NOMO-1 treated with dmso at 0.1 percent for 144 hours (cell line): ENCODE measurements around the gene RNF8.

Experiments
- DNase-seq: peaks from one replicate; lab custom pipeline; 2025; ENCODE audit not compliant: unreplicated experiment; lab: John Stamatoyannopoulos, UW

The RNF8 gene

GRCh38 chr6:37357860-37358259 lies 4.1 kb downstream of the RNF8 start:
- DNase-seq = no peak

DNA sequence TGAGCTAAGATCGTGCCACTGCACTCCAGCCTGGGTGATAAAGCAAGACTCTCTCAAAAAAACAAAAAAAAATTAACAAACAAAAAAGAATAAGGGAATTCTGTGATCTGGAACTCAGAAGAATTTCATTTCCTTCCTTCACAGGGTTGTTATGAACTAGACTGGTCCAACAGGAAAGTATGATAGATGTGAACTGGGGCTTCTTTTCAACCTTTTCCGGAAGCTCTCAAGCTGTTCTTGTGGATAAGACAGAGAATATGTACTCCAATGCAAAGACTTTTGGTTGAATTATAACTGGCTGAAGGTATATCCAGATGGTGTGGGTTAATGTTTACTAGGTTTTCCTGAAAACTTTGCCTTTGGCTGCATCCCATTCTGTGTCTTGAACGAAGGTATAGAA lies 5.3 kb downstream of the RNF8 start:
- DNase-seq = no peak

GRCh38 chr6:37362101-37362828 lies 8.5 kb downstream of the RNF8 start:
- DNase-seq = no peak

DNA sequence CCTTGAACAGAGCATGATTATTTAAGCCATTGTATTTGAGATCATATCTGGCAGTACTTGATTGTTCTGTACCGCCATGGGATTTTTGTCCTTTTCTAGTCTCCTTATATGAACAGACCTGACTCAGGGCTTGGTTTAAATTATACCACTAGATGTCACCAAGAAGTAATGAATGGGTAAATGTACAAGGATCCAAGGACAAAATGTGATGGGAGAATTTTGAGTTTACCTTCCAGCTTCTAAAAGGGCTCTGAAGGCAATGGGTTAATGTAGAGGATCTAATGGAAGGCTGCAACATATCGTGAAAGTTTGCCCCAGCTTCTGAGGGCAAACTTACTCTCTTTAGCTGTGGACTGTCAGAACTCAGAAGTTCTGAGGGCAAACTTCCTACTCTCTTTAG lies 12.0 kb downstream of the RNF8 start:
- DNase-seq = no peak

GRCh38 chr6:37366910-37367309 lies 13.1 kb downstream of the RNF8 start:
- no peak for DNase-seq

DNA sequence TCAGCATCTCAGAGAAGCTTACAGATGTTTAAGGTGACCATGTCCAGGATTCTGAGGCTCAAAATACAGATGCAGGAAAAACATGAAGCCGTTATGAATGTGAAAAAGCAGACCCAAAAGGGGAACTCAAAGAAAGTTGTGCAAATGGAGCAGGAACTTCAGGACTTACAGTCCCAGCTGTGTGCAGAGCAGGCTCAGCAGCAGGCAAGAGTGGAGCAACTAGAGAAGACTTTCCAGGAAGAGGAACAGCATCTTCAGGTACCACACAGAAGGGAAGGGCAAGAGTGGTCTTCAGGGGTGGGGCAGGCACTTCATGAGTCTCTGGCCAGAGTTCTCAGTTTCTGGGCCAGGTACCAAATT lies 15.2 kb downstream of the RNF8 start:
- DNase-seq = peak; percentile 24

DNA sequence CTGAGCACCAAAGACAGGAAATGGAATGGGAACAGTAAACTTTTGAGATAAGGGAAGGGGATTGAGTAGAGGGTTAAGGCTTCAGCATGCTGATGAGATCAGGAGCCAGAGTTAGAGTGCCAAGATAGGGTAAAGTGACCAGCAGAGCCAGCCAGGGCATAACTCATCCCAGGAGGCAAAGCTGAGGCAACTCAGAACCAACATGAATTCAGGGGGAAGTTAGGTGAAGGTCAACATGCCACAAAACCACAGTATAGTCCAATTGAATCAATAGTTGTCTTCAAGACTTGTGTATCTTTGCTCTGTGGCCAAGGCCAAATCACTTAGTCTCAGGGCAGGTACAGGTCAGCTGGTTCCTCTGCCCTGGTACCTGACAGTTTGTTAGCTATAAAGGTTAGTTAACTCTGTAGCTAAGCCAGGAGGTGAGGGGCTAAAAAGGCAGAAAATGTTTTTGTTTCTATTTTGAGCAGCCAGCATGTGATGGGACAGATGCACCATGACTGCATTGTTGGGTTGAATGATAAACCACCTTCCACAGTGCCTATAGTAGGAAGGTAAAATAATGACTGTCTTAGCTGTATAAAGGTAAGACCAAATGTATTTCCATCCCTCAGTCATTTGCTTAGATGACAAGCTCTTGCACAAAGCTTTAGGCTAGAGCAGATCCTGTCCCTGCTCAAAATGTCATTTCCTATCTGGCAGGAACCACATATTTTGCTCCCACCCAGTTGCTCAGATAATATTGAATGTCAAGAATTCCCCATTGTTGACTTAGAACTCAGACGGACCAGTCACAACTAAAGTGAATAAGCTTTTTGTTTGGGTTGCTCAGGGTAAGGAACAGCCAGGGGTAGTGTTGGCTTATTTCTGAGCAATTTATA lies 15.8 kb downstream of the RNF8 start:
- DNase-seq = no peak

DNA sequence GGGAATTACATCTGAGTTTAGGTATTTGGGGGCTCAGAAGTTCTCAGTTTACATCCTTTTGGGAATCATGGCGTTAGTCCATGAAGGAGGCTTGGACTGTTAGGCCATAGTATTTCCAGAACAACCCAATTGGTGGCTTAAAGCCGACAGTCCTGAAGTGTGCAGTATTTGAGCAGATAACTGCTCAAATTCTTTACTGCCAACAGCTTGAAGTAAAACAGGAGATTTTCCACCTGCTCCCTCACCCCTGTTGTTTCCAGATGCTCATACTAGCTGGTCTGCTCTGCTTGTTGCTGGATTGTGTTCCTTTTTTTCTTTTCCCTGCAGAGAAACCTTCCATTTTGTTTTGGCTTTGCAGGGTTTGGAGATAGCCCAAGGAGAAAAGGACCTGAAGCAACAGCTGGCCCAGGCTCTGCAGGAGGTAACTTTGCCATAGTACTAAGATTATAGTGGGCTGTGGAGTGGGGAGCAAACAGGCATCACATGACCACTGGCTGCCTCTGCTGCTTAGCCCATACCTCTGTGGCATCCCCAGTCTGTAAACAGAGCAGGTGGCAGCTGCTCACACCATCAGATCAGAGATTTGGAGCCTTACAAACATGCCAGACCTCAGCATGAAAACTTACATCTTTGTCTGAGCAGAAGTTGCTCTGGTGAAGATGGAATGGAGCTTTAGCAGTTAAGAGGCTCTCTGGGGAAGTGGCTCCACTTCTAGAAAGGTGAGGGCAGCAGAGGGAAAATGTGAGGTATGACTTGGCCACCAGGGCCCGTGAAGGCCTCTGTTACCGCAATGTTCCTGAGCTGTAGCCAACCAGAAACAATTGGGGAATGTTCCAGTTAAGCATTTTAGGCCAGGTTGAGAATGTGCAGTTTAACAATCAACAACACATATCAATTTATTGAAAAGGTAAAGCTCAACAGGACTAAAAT lies 17.6 kb downstream of the RNF8 start:
- DNase-seq = no peak

- no peak for DNase-seq
These were observed 18.3 kb downstream of the RNF8 start for GRCh38 chr6:37372116-37372515.

GRCh38 chr6:37373822-37374471 lies 20.2 kb downstream of the RNF8 start:
- DNase-seq = no peak

DNA sequence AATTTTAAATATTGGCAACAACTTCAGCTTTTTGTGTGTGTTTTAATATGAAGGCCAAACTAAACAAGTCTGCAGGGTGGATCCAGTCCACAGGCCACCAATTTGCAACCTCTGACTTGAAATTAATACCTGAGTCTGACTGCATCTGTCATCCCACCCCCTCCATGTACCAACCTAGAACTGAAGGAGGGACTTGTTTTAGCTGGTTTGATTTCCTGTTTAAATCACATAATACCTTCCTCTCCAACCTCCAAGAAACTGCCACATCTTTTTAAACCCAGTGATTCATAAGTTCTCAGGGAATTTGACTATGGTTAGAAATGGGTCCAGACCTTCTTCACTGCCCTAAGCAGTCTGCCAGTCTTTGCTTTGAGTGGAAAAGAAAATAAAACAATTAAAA lies 21.6 kb downstream of the RNF8 start:
- DNase-seq = no peak

GRCh38 chr6:37376078-37376743 lies 22.4 kb downstream of the RNF8 start:
- DNase-seq = no peak

DNA sequence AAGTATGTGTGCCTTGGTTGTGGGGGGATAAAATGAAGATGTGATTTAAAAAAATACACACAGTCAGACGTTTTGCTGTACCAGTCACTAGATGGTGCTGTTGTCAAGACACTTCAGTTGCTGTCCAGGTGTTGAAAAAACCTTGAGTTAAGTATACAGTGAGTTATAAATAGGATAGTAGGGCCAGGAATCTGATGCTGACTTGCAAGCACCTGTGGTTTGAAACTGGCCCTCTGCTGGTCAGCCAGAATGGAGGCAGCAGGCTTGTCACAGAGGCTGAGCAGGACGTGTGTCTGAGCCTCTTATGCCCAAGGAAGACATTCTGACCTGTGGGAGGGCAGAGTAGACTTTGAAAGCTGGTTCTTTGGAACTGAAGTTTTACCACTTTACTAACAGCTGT lies 27.8 kb downstream of the RNF8 start:
- DNase-seq = no peak

DNA sequence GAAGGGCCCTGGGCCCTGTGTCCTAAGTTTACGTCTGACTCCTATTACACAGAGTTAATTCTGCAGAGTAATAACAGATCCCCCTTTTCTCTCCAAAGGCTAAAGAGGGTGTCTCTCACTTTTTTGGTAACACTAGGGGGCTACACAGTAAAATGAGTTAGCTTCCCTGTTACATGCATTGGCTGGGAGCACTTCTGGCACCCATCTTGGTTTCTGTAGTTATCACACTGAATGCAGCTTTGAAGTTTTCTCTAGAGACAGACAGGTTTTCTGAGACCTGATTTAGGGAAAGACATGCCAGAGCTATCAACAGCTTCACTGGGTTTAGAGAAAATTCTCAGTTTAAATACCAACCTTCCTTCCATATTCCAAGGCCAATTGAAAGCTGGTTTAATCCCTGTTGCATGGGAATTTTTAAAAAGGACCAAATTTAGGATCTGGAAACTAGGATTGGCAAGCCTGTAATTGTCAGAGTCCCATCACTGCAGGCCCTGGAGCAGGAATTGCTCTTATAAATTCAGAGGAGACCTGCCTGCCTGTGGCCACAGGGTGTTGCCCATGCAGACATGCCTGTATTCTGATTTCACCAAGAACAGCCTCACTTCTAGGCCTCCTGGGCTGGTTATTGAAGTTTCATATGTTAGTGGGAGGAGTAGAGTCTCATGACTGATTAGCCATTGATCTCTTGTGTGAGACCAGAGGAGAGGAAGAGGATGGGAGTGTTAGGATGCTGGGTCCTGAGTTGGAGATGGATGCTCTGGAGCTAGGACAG lies 29.4 kb downstream of the RNF8 start:
- no peak for DNase-seq

DNA sequence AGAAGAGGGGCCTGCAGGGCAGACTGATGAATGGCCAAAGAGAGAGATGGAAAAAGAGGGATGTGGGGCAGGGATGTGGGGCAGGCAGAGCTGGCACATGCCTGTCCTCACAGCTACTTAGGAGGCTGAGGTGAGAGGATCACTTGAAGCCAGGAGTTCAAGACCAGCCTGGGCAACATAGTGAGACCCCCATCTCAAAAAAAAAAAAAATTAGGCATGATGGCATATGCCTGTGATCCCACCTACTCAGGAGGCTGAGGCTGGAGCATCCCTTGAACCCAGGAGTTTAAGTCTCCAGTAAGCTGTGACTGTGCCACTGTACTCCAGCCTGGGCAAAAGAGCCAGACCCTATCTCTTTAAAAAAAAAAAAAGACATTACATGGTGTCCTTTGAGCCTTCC lies 34.8 kb downstream of the RNF8 start:
- DNase-seq = no peak

GRCh38 chr6:37389857-37390256 lies 36.1 kb downstream of the RNF8 start:
- no peak for DNase-seq

GRCh38 chr6:37391120-37391519 lies 37.3 kb downstream of the RNF8 start:
- DNase-seq = no peak

GRCh38 chr6:37392821-37393220 lies 39.0 kb downstream of the RNF8 start:
- DNase-seq = no peak

DNA sequence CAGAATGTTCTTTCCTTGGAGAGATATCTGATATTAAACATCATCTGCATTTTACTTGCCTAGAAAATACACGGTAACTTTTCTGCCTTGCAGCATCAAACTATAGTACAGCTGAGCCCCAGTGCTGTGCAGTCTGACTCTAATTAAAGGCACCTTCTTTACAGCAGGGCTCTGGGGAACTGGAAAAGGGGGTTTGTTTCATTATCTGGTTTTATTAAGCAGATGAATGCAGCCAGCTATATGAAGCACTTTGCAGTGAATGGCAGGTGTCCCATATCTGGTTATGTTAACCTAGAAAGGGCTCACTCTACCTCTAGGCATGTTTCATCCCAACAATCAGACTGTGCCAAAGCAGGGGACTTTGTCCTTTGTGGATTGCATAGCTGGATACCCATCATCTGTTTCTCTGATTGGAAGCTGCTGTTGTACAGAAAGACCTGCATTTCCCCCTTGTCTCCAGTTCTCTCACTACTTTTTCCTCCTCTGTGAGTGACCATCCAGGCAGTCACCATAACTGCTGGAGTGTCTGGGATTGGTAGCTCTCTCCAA lies 39.7 kb downstream of the RNF8 start:
- DNase-seq = no peak
